ENCODE data around the gene HOXA4. TPM values are rescaled to one million over a fixed set of nuclear protein-coding genes. Genes with fewer than 3 reads are reported as not detected.

HOXA4 gene
- total RNA-seq, 1 donor from 2014 or later, result 0.30 TPM

GRCh38 chr7:27088002-27088922 is 42.3 kb downstream of the HOXA4 start:
- Mint-ChIP-seq H3K4me3 (ENCODE audit: unreplicated experiment) (no peak overlapping the region), H3K4me1 (ENCODE audit: low read depth) (no peaks in the 10 kb centered on the region), H3K27me3 (ENCODE audit: low read depth) (peaks cover 48% of the 10 kb centered on the region), H3K9me3 (ENCODE audit: low read depth) (no peaks in the 10 kb centered on the region), H3K36me3 (ENCODE audit: low read depth) (no peaks in the 10 kb centered on the region), H3K27ac (ENCODE audit: unreplicated experiment) (no peak overlapping the region)
- TF ChIP-seq, protein P1, sequence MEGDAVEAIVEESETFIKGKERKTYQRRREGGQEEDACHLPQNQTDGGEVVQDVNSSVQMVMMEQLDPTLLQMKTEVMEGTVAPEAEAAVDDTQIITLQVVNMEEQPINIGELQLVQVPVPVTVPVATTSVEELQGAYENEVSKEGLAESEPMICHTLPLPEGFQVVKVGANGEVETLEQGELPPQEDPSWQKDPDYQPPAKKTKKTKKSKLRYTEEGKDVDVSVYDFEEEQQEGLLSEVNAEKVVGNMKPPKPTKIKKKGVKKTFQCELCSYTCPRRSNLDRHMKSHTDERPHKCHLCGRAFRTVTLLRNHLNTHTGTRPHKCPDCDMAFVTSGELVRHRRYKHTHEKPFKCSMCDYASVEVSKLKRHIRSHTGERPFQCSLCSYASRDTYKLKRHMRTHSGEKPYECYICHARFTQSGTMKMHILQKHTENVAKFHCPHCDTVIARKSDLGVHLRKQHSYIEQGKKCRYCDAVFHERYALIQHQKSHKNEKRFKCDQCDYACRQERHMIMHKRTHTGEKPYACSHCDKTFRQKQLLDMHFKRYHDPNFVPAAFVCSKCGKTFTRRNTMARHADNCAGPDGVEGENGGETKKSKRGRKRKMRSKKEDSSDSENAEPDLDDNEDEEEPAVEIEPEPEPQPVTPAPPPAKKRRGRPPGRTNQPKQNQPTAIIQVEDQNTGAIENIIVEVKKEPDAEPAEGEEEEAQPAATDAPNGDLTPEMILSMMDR (IDR thresholded peaks at IDR 0.05), result no peak
- no peak for DNase-seq (ENCODE audit: low spot score)

GRCh38 chr7:27083646-27084045 is 46.9 kb downstream of the HOXA4 start:
- TF ChIP-seq, protein P1 (IDR thresholded peaks at IDR 0.05), result no peak
- H3K27me3 Mint-ChIP-seq (ENCODE audit: low read depth), result peaks cover 9% of the 10 kb centered on the region
- no peaks in the 10 kb centered on the region for H3K4me1 Mint-ChIP-seq (ENCODE audit: low read depth)
- no peaks in the 10 kb centered on the region for H3K9me3 Mint-ChIP-seq (ENCODE audit: low read depth)
- H3K27ac Mint-ChIP-seq (ENCODE audit: unreplicated experiment), result no peak overlapping the region
- H3K36me3 Mint-ChIP-seq (ENCODE audit: low read depth), result no peaks in the 10 kb centered on the region
- DNase-seq (ENCODE audit: low spot score), result no peak
- H3K4me3 Mint-ChIP-seq (ENCODE audit: unreplicated experiment), result no peak overlapping the region

DNA sequence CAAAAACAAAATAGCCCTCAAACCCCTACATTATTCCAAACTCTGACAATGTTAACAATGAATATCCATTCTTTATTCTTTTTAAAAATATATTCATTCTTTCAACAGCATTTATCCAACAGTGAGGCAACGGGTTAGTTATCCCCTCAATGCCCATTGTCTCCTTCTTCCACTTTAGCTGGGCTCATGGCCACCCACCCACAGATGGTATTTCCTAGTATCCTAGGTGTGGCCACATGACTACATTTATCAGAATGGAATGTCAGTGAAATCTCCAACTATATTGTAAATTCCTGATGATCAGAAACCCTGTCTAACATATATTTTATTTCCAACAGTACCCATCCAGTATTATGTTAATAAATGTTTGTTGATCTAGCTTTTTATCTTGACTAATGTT is 48.4 kb downstream of the HOXA4 start:
- Mint-ChIP-seq H3K27ac (ENCODE audit: unreplicated experiment) (no peak overlapping the region), H3K4me1 (ENCODE audit: low read depth) (no peaks in the 10 kb centered on the region), H3K9me3 (ENCODE audit: low read depth) (no peaks in the 10 kb centered on the region), H3K4me3 (ENCODE audit: unreplicated experiment) (no peak overlapping the region), H3K36me3 (ENCODE audit: low read depth) (no peaks in the 10 kb centered on the region), H3K27me3 (ENCODE audit: low read depth) (peaks cover 9% of the 10 kb centered on the region)
- DNase-seq (ENCODE audit: low spot score), result no peak
- TF ChIP-seq, protein P1 (IDR thresholded peaks at IDR 0.05), result no peak

- TF ChIP-seq, protein P1 (IDR thresholded peaks at IDR 0.05), result no peak
- Mint-ChIP-seq H3K4me1 (ENCODE audit: low read depth) (no peaks in the 10 kb centered on the region), H3K9me3 (ENCODE audit: low read depth) (peaks cover 3% of the 10 kb centered on the region), H3K27me3 (ENCODE audit: low read depth) (peaks cover 8% of the 10 kb centered on the region), H3K36me3 (ENCODE audit: low read depth) (no peaks in the 10 kb centered on the region), H3K4me3 (ENCODE audit: unreplicated experiment) (no peak overlapping the region), H3K27ac (ENCODE audit: unreplicated experiment) (no peak overlapping the region)
- no peak for DNase-seq (ENCODE audit: low spot score)
Measured at GRCh38 chr7:27080844-27081436, 49.6 kb downstream of the HOXA4 start.

- no peak for DNase-seq (ENCODE audit: low spot score)
- no peak overlapping the region for H3K27ac Mint-ChIP-seq (ENCODE audit: unreplicated experiment)
Measured at GRCh38 chr7:27079234-27079975, 51.2 kb downstream of the HOXA4 start.

More at GRCh38 chr7:27079234-27079975, 51.2 kb downstream of the HOXA4 start:
- H3K36me3 Mint-ChIP-seq (ENCODE audit: low read depth), result no peaks in the 10 kb centered on the region
- H3K9me3 Mint-ChIP-seq (ENCODE audit: low read depth), result peaks cover 5% of the 10 kb centered on the region
- H3K27me3 Mint-ChIP-seq (ENCODE audit: low read depth), result peaks cover 6% of the 10 kb centered on the region
- TF ChIP-seq, protein P1 (IDR thresholded peaks at IDR 0.05), result no peak
- no peak overlapping the region for H3K4me3 Mint-ChIP-seq (ENCODE audit: unreplicated experiment)
- no peaks in the 10 kb centered on the region for H3K4me1 Mint-ChIP-seq (ENCODE audit: low read depth)

Measured in chondrocyte (in vitro differentiated cells).